Amygdala (tissue), 56 donors: Measurements from ENCODE around the gene MAP3K2.

Experiments used
- DNase-seq, 56 donors: peaks; one replicate each; lab custom pipeline; 2025; lab: John Stamatoyannopoulos, UW

Gene MAP3K2

DNA sequence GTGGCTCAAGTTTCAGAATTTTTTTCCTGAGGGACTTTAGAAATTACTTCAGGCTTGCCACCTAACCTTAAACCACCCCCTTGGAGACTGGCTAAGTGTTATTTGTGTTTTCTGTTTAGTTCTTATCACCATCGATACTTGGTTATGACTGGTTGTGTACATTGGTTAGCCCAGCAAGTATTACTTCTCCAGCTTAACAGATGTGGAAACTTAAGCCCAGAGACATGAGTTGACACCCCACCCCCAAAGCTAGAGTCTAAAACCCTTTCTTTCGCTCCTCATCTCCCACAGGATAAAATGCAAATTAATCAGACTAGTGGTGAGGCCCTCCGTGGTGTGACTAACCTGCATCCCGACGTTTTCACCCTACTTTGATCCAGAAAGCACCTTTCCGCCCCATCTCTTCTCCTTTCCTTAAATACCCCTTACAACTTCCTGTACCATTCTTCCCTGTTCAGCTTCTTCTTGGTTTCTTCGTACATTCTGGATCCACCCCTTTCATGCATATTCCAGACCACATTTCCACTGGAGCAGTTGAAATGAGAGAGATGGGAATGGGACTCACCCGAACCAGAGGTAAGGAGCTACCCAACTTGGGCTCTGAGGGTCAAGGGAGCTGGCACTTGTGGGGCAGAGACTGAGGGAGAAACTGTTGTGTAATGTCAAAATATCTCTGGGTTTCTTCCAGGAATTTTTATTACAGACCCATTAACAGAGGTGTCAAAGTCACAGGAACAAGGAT, 819 bp upstream of the MAP3K2 start:
- DNase-seq, result no peak

DNA sequence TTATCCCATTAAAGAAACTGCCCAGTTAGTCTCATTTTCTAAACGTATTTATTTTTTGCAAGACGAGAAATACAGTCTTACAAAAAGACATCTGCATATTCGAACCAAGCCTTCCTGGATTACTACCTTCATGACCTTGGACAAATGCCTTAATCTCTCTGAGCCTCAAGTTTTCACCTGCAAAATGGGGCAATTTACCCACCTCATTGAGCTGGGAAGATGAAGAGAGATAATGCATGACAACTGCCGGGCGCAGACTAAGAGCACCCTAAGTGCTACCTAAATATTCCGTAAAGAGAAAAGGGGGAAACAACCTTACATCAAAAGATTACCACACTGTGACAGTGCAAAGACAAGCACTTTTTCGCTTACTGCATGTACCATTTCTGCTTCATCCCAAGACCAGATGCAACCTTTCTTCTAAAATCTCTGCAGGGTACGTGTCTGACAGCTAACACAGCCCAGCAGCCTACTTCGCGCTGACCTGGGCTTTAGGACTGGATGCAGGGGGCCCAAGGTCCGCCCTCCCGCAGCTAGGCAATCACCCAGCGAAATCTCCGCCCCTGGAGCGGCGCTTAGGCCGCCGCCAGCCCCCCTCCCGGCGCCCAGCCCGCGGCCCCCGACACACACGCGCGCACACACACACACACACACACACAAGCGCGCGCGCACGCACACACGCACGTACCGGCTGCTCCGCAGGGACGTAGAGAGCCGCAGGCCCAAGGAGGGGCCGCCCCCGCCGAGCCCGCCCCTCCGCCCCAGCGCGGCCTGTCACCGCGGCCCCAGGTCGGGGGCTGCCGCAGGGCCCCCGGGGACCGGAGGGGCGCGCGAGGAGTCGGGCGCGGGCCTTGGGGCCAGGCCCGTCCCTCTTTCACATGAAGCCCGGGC, 766 bp downstream of the MAP3K2 start:
- peak; percentile 11 to 89 (median 78) for DNase-seq

DNA sequence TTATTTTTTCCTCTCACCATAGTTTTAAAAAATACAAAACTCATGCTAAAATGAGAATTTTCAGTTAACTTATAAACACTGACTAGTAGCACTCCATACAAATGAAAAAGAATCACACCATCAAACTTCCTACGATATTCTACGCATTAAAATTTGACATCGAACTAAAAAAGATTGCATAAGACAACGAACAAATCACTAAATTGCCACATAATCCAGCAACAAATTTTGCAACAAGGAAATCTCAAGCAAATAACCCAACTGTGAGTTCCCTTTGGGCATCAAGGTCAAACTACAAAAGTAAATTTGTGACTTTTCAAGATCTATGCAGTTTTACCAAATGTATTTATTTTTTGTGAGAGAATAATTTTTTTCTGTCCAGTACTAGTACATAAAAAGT, 1.5 kb downstream of the MAP3K2 start:
- no peak for DNase-seq

DNA sequence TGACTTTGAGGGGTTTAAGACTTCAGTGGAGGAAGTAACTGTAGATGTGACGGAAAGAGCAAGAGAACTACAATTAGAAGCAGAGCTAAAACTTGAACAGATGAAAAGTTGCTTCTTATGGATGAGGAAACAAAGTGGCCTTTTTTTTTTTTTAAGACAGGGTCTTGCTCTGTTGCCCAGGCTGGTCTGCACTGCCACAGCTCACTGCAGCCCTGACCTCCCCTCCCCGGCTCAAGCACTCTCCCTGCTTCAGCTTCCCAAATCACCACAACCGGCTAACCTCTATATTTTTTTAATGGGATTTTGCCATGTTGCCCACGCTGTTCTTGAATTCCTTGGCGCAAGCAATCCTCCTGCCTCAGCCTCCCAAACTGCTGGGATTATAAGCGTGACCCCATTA, 3.2 kb downstream of the MAP3K2 start:
- no peak for DNase-seq

DNA sequence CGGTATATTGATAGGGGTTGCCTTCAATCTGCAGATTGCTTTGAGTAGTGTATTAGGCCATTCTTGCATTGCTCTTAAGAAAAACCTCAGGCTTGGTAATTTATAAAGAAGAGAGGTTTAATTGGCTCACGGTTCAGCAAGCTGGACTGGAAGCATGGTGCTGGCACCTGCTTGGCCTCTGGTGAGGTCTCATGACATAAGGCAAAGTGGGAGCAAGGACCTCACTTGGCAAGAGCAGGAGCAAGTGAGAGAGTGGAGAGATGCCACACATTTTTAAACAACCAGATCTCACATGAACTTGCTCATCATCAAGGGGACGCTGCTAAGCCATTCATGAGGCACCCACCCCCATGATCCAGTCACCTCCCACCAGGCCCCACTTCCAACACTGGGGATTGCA, 4.9 kb downstream of the MAP3K2 start:
- no peak for DNase-seq

DNA sequence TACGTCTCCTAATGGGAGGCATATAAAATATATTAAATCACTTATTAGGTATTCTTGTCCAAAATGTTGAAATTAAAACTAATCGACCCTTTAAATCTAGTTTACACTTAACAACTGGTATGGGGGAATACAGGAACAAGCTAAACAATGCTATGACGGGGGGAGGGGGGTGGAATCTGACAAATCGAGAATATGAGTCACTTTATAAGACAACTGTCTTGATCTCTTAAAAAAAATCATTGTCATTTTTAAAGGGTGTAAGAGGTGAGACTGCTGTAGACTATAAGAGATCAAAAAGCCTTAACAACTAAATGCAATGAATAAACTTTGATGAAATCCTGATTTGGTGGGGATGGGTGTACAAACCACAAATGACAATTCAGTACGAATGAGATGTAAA, 6.0 kb downstream of the MAP3K2 start:
- no peak for DNase-seq

DNA sequence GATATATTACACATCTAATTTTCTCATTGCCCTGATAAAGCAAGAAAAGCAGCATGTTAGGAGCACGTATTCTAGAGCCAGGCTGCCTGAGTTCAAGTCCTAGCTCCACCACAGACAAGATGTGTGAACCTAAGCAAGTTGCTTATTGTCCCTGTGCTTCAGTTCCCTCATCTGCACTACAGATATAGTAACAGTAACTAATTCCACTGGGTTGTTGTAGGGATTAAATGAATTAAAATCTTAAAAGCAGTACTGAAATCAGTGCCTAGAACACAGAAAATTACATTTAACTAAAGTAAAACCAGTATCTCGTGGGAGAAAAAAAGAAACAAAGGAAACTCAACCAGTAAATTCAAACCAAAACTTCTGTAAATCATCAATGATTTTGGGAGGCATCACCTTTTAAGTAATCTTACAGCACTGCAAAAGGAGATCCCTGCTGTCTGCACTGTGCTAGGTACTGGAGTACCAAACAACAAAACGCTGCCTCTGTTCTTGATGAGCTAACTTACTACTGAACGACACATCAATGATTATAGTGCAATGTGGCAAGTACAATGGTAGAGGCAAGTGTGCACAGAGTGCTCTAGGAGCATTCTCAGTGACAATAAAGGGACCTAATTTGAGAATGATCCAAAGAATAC, 7.9 kb downstream of the MAP3K2 start:
- DNase-seq, result no peak

DNA sequence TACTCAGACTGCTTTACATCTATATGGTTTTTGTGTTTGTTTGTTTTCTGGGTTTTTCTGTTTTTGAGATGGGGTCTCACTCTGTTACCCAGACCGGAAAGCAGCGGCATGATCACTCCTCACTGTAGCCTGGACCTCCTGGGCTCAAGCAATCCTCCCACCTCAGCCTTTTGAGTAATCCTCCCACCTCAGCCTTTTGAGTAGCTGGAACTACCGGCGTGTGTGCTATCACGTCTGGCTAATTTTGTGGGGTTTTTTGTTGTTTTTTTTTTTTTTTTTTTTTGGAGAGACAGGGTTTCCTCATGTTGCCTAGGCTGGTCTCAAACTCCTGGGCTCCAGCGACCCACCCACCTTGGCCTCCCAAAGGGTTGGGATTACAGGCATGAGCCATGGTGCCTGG, 9.1 kb downstream of the MAP3K2 start:
- no peak for DNase-seq

DNA sequence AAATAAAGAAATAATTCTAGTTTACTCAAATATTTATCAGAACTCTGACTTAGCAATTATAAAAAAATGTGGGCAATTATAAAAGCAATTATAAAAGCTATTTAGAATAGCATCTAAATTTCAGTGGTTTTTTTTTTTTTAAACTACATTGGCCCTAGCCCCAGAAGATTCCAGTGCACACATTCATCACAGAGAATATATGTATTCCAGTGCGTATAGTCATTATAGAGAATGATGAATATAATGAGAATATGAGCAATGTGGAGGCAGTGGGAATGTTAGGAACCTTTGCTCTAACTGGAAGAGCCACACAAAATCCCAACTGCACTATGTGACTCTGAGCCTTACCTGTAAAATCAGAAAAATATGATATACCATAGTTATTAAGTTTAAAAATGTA, 10.5 kb downstream of the MAP3K2 start:
- DNase-seq, result no peak

DNA sequence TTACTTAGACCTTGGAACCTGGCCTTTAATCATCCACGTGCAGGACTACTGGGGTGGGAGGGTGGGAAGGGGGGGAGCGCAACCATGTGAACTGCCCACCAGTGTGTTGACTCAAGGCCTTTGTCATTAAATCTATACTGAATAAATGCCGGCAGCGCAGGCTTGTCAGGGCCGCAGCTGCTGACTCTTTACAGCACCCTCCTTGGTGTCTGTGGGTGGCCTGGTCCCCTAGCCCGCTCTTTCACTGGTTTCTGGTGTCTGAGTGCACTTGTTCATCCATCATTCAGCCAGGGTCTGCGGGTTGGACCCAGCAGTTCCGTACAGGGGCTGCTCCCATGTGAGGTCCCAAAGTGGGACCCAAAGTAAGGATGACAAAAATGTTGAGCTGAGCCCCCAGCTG, 11.5 kb downstream of the MAP3K2 start:
- DNase-seq, result no peak

DNA sequence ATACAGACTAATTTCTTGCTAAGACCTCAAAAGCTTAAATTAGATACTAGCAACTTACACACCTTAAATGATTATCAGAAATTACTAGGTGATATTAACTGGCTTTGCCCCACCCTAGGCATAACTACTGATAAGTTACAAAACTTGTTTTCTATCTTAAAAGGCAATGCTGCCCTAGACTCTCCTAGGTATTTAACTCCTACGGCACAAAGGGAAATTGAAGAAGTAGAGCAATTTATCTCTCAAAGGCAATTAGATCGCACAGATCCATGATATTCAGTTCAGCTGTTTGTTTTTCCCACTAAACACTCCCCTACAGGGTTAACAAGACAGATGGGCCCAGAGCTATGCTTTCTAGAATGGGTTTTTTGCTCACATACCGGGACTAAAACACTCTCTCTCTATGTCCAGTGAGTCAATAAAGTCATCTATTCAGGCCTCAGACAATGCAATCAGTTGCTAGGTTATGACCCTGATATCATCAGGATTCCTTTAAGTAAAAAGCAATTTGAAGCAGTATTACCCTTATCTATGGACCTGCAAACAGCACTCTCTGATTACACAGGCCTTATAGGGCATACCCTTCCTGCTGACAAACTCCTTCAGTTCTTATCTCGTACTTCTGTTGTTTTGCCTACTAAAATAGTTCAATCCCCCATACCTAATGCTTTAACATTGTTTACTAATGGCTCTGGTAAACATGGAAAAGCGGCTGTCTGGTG, 14.3 kb downstream of the MAP3K2 start:
- DNase-seq, result no peak

DNA sequence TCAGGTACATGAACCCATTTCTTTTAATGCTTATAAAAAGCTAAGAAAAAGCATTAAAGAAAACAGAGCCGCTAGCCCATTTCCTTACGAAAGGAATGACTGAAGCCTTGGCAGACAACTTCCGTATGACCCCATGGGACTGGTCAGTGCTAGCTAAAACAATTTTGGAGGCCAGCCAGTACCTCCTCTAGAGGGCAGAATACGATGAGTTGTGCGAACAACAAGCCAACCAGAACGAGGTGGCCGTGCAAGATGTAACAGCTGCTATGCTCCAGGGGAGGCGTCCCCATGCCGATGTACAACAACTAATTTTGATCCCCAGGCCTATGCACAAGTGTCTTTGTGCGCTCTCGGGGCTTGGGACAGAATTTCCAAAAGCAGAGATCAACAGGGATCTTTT, 16.7 kb downstream of the MAP3K2 start:
- no peak for DNase-seq

DNA sequence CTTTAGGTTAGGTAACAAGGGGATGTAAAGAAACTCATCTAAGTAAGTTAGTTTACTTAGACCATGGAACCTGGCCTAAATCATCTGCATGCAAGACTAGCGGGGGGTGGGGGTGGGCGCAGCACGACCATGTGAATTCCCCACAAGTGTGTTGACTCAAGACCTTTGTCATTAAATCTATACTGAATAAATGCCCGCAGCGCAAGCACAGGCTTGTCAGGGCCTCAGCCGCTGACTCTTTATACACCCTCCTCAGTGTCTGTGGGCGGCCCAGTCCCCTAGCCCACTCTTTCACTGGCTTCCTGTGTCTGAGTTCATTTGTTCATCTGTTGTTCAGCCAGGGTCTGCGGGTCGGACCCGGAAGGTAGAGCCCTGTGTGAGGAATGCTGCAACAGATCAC, 17.8 kb downstream of the MAP3K2 start:
- no peak for DNase-seq

DNA sequence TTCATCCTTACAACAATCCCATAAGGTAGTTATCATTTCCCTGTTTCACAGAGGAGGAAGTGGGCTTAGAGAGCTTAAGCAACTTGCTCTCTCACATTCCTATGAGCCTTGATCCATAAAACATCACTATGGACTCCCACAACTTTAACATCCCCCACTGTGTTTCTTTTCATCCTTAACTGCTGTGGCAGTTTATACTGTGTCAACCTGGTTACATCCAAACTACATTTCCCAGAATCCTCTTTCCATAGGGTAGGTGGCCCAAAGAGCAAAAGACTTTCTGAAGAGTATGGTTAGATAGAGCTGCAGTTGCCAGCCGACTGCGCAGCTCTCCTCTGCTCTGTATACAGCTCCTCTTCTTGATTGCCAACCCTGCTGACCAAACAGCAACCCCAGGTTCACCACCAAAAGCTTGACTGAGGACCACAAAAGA, 22.5 kb downstream of the MAP3K2 start:
- no peak for DNase-seq

DNA sequence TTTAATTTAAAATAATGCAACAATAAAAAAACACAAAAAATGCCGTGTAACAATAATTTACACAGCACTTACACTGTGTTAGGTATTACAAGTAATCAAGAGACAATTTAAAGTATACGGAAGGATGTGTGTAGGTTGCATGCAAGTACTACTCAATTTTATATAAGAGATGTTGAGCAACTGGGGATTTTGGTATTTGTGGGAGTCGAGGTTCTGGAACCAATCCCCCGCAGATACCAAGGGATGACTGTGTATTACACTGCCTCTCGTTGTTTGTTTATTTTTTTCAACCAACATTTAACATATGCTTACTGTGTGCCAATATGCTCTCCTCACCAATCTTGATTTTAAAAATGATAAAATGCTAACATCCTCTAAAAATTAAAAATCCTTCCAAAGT, 24.8 kb downstream of the MAP3K2 start:
- DNase-seq, result no peak

DNA sequence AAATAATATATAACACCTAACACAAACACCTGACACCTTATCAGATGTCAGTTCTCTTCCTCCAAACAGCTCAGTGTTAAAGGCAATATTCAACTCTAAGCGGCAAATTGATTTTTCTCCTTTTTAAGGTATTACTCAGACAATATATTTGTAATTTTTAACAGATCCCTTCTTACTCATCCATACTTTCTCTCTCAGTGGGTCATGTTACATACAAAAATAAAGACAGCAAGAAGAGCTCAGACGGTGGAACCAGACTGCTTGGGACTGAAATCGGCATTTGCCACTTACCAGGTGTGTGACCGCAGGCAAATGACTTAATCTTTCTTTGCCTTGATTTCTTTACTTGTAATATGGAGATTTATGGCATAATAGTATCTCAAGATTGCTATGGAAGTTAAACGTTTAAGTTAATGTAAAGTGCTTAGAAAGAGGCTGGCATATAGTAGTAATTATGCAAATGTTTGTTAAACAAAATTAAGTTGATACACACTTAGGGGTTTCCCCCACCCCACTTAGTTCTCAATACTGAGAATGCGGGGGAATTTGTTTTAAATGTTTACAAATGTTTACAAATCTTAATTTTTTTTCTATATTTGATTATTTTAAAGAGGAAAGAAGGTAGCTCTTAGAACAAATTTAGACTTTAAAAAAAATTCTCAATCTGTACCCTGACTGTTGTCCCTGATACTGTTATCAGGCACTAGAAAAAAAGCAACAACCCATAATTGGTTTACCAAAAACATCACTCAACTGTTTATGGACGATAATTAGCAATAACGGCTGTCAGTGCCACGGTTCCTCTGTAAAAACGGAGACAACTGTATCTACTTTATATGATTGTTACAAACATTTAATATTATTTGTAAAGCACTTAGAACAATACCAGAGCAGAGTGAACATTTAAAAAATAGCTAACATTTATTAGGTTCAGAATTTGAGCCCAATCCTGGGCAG, 25.6 kb downstream of the MAP3K2 start:
- DNase-seq, result no peak

DNA sequence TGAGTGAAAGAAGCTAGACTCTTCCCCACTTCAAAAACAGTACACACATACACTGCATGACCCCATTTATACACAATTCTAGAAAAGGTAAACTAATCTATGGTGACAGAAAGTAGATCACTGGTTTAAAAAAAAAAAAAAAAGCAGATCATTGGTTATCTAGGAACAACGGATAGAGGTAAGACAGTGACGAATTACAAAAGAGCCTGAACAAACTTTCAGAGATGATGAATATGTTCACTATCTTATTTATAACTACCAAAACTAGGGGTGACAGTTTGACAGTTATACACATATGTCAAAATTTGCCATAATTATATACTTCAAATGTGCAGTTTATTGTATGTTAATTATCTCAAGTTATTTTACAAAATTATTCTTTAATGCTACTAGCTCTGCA, 27.5 kb downstream of the MAP3K2 start:
- DNase-seq, result no peak

DNA sequence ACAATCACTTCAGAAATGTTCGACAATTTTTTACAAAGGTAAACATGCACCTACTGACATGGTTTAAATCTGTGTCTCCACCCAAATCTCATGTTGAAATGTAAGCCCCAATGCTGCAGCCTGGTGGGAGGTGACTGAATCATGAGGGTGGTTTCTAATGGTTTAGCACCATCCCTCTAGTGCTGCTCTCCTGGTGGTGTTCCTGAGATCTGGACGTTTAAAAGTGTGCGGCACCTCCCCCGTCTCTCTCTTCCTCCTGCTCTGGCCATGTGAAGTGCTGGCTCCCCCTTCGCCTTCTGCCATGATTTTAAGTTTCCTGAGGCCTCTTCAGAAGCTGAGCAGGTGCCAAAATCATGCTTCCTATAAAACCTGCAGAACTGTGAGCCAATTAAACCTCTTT, 28.3 kb downstream of the MAP3K2 start:
- no peak for DNase-seq

DNA sequence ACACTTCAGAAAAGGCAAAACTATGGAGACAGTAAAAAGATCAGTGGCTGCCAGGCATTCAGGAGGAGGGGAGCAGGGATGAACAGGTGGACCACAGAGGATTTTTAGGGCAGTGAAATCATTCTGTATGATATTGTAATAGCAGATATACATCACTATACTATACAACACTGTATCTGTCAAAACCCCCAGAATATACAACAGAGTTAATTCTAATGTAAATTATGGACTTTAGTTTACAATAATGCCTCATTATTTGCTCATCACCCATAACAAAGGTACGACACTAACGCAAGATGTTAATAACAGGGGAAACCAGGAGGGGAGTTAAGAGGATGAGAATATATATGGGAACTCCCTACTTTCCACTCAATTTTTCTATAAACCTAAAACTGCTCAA, 28.8 kb downstream of the MAP3K2 start:
- DNase-seq, result no peak

DNA sequence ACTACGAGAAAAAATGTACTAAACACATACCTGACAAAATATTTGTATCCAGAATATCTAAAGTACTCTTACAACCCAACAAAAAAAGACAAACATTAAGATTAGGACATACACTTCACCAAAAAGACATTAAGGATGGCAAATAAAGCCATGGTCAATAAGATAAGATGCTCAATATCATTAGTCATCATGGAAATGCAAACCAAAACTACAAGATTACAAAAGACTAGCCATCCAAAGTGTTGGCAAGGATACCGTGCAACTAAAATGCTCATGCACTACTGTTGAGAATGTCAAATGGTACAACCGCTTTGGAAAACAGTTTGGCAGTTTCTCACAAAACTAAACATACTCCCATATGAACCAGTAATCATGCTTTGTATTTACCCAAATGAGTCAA, 29.7 kb downstream of the MAP3K2 start:
- no peak for DNase-seq
